HepG2 (cell line): ENCODE data around the gene CGREF1. TPM values are rescaled to one million over a fixed set of nuclear protein-coding genes. Genes with fewer than 3 reads are reported as not detected.

Experiments
- CHCHD3 ChIP-seq: sonication (generic); formaldehyde crosslinking; IDR thresholded peaks from 2 replicates; pipeline ENCODE4 v1.8.0; 2022; ENCODE audit warnings: mild to moderate bottlenecking, missing genetic modification reagents, moderate library complexity
- EEA1 ChIP-seq: sonication (generic); formaldehyde crosslinking; IDR thresholded peaks from 2 replicates; pipeline ENCODE4 v1.5.1; 2020; ENCODE audit warnings: mild to moderate bottlenecking, missing genetic modification reagents, borderline replicate concordance
- KAT8 ChIP-seq: IDR thresholded peaks from 2 replicates; pipeline ENCODE4 v1.6.1; 2016; ENCODE audit warnings: missing genetic modification reagents, missing compliant biosample characterization
- KMT2A ChIP-seq: sonication (generic); formaldehyde crosslinking; IDR thresholded peaks from 2 replicates; pipeline ENCODE4 v1.4.0; 2020; ENCODE audit warnings: missing genetic modification reagents
- MEF2D ChIP-seq: sonication (generic); formaldehyde crosslinking; IDR thresholded peaks from 2 replicates; pipeline ENCODE4 v1.5.1; 2020; ENCODE audit warnings: mild to moderate bottlenecking, missing genetic modification reagents
- MEIS2 ChIP-seq: sonication (generic); formaldehyde crosslinking; IDR thresholded peaks from 2 replicates; pipeline ENCODE4 v1.9.0; 2021; ENCODE audit warnings: mild to moderate bottlenecking, missing genetic modification reagents
- NCOA1 ChIP-seq: sonication (generic); formaldehyde crosslinking; IDR thresholded peaks from 2 replicates; pipeline ENCODE4 v1.9.0; 2021; ENCODE audit warnings: missing genetic modification reagents
- YEATS2 ChIP-seq: sonication (generic); formaldehyde crosslinking; IDR thresholded peaks from 2 replicates; pipeline ENCODE4 v1.4.0; 2020; ENCODE audit warnings: missing genetic modification reagents, borderline replicate concordance
- ZMAT3 ChIP-seq: sonication (generic); formaldehyde crosslinking; conservative IDR thresholded peaks from 2 replicates; pipeline ENCODE4 v1.7.0; 2021; ENCODE audit warnings: missing genetic modification reagents
- ZNF260 ChIP-seq: sonication (generic); formaldehyde crosslinking; IDR thresholded peaks from 2 replicates; pipeline ENCODE4 v1.4.0; 2020; ENCODE audit warnings: missing genetic modification reagents, low read depth, mild to moderate bottlenecking, borderline replicate concordance
- ZNF382 ChIP-seq: sonication (generic); formaldehyde crosslinking; IDR thresholded peaks from 2 replicates; pipeline ENCODE4 v1.5.0; 2020; ENCODE audit warnings: missing genetic modification reagents, mild to moderate bottlenecking, borderline replicate concordance
- ZNF552 ChIP-seq: sonication (generic); formaldehyde crosslinking; IDR thresholded peaks from 2 replicates; pipeline ENCODE4 v1.9.0; 2022; ENCODE audit warnings: missing genetic modification reagents, mild to moderate bottlenecking, borderline replicate concordance
- ZNF572 ChIP-seq: sonication (generic); formaldehyde crosslinking; IDR thresholded peaks from 2 replicates; pipeline ENCODE4 v1.5.1; 2020; ENCODE audit warnings: mild to moderate bottlenecking, missing genetic modification reagents
- ZSCAN9 ChIP-seq: IDR thresholded peaks from 2 replicates; pipeline ENCODE4 v1.6.1; 2016; ENCODE audit warnings: borderline replicate concordance
- polyA plus RNA-seq, 8 experiments: library from polyadenylated mRNA; depleted of rRNA in 3 of 8; stranded (reverse) in 7 of 8; unstranded in 1 of 8; fragments of >200 nt; fragmentation: Illumina TruSeq in 4 of 8; extraction: Trizol in 4 of 8; gene quantifications; 2 replicates each; pipeline versions ENCODE4 v1.2.1 to v1.2.3, GENCODE V29; 2011 to 2016; ENCODE audit warnings: low read depth in 4 of 8, missing spikeins in 1 of 8, mixed read lengths in 1 of 8; ENCODE audit not compliant: insufficient read depth in 1 of 8
- total RNA-seq, 5 experiments: library from RNA; depleted of rRNA; stranded (reverse); fragments of >200 nt; fragmentation: Illumina TruSeq; extraction: Trizol; gene quantifications; 2 replicates each; pipeline ENCODE4 v1.2.3, GENCODE V29; 2016; ENCODE audit warnings: low read depth in 1 of 5
- TF ChIP-seq, protein P1 (sequence below): sonication (generic); formaldehyde crosslinking; IDR thresholded peaks from 2 replicates; pipeline ENCODE4 v1.5.0; 2020; ENCODE audit warnings: missing genetic modification reagents
- TF ChIP-seq, protein P2 (sequence below): IDR thresholded peaks from 2 replicates; pipeline ENCODE4 v1.6.1; 2016; ENCODE audit warnings: missing biosample characterization, missing genetic modification reagents, low read depth
- TF ChIP-seq, protein P3 (sequence below): sonication (generic); formaldehyde crosslinking; IDR thresholded peaks from 2 replicates; pipeline ENCODE4 v1.5.0; 2020; ENCODE audit warnings: missing genetic modification reagents, mild to moderate bottlenecking, borderline replicate concordance
- TF ChIP-seq, protein P4 (sequence below): IDR thresholded peaks from 2 replicates; pipeline ENCODE4 v1.6.1; 2018; ENCODE audit warnings: missing genetic modification reagents
- TF ChIP-seq, protein P5 (sequence below): IDR thresholded peaks from 2 replicates; pipeline ENCODE4 v1.6.1; 2012; ENCODE audit warnings: inconsistent platforms
- TF ChIP-seq, protein P6 (sequence below): sonication (generic); formaldehyde crosslinking; IDR thresholded peaks from 2 replicates; pipeline ENCODE4 v1.8.0; 2022; ENCODE audit warnings: missing genetic modification reagents, mild to moderate bottlenecking, inconsistent platforms, borderline replicate concordance

The CGREF1 gene
- total and polyA plus RNA-seq, 2 of the 13 experiments (the other 11 are each of a cell fraction or from before 2014, with no cell fraction given) = 13.9 to 23.4 TPM

DNA sequence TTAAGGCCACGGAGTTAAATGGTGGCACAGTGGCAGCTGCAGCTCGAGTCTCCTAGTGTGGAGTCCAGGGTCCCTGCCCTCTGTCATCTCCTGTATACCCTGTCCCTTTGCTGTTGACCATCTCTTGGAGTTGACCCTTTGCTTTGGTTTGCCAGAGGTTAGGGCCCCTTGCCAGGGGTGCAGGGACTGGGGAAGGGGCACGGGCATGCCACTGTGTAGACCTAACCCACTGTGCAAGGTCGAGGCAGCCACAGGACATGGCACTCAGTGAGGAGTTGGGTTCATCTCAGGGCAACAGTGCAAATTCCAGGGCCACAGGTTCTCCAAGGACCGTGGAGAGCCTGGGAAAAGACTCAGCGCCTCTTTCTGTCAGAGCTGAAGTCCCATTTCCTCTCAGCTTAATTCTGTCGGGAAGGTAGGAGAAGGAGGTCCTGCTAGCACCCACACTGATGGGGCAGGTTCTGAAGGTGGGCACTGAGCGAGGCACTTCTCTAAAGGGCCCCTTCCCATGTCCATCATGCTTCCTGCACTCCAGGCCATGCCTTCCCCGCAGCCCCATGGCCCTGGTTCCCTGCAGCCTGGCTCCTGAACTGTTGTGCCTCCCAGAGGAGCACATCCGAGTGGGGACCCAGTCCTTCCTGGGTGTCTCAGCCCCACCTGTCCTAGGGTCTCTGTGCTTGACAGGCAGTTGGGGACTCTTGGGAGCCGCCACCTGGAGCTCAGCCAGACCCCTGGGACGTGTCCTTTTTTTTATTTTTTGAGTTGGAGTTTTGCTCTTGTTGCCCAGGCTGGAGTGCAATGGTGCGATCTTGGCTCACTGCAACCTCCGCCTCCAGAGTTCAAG is 29.6 kb downstream of the CGREF1 start (continued):
- TF ChIP-seq, protein P1, sequence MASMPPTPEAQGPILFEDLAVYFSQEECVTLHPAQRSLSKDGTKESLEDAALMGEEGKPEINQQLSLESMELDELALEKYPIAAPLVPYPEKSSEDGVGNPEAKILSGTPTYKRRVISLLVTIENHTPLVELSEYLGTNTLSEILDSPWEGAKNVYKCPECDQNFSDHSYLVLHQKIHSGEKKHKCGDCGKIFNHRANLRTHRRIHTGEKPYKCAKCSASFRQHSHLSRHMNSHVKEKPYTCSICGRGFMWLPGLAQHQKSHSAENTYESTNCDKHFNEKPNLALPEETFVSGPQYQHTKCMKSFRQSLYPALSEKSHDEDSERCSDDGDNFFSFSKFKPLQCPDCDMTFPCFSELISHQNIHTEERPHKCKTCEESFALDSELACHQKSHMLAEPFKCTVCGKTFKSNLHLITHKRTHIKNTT (CRISPR knock-in tag) = no peak
- TF ChIP-seq KMT2A (CRISPR knock-in tag) (0 out of 2 replicates have a peak, but pooled peaks have one; percentile 23), YEATS2 (no peak), EEA1 (CRISPR knock-in tag) (no peak), ZNF260 (no peak), ZNF552 (no peak), ZNF382 (CRISPR knock-in tag) (no peak), ZMAT3 (CRISPR knock-in tag) (no peak), ZNF572 (no peak), CHCHD3 (CRISPR knock-in tag) (no peak), ZSCAN9 (CRISPR knock-in tag) (no peak), KAT8 (no peak), MEF2D (CRISPR knock-in tag) (no peak; the same call in 1 of the 2 replicates), MEIS2 (CRISPR knock-in tag) (no peak), NCOA1 (CRISPR knock-in tag) (no peak)
- TF ChIP-seq, protein P2, sequence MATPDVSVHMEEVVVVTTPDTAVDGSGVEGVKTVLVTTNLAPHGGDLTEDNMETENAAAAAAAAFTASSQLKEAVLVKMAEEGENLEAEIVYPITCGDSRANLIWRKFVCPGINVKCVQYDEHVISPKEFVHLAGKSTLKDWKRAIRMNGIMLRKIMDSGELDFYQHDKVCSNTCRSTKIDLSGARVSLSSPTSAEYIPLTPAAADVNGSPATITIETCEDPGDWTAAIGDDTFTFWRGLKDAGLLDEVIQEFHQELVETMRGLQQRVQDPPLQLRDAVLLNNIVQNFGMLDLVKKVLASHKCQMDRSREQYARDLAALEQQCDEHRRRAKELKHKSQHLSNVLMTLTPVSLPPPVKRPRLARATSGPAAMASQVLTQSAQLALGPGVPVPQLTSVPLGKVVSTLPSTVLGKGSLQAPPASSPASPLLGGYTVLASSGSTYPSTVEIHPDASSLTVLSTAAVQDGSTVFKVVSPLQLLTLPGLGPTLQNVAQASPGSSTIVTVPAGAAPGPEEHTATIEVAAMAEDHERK (CRISPR knock-in tag) = no peak
- TF ChIP-seq, protein P3, sequence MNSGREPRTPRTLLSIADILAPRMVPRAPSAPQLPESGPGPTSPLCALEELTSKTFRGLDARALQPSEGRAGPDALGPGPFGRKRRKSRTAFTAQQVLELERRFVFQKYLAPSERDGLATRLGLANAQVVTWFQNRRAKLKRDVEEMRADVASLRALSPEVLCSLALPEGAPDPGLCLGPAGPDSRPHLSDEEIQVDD = no peak
- TF ChIP-seq, protein P4, sequence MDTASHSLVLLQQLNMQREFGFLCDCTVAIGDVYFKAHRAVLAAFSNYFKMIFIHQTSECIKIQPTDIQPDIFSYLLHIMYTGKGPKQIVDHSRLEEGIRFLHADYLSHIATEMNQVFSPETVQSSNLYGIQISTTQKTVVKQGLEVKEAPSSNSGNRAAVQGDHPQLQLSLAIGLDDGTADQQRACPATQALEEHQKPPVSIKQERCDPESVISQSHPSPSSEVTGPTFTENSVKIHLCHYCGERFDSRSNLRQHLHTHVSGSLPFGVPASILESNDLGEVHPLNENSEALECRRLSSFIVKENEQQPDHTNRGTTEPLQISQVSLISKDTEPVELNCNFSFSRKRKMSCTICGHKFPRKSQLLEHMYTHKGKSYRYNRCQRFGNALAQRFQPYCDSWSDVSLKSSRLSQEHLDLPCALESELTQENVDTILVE (CRISPR knock-in tag) = no peak
- TF ChIP-seq, protein P5, sequence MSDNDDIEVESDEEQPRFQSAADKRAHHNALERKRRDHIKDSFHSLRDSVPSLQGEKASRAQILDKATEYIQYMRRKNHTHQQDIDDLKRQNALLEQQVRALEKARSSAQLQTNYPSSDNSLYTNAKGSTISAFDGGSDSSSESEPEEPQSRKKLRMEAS = peak; percentile 5; the same call in 1 of the 2 replicates
- TF ChIP-seq, protein P6, sequence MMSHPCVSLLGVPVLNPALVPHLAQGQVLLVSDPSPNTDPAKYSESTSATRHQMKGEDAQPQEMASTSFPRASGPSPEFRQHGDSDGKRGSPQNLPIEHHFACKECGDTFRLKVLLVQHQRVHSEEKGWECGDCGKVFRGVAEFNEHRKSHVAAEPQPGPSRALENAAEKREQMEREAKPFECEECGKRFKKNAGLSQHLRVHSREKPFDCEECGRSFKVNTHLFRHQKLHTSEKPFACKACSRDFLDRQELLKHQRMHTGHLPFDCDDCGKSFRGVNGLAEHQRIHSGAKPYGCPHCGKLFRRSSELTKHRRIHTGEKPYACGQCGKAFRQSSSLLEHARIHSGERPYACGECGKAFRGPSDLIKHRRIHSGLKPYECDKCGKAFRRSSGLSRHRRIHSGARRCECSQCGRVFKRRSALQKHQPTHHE (CRISPR knock-in tag) = no peak
